ENCODE data around the gene PPP1R17. TPM values are rescaled to one million over a fixed set of nuclear protein-coding genes. Genes with fewer than 3 reads are reported as not detected.

The PPP1R17 gene
- total RNA-seq, 4 donors from 2014 or later, result not detected

GRCh38 chr7:31663072-31663471 is 23.9 kb upstream of the PPP1R17 start:
- no peaks in the 10 kb centered on the region for H3K36me3 ChIP-seq
- H3K27me3 ChIP-seq, result no peaks in the 10 kb centered on the region
- intact Hi-C loops (cut with DNase I; ENCODE audit: low total_unique reads), result no loop called here
- no peak overlapping the region for H3K27ac ChIP-seq
- no peaks in the 10 kb centered on the region for H3K4me1 ChIP-seq
- DNase-seq, result no peak
- no peak overlapping the region for H3K4me3 ChIP-seq
- no peaks in the 10 kb centered on the region for H3K9me3 ChIP-seq
- TF ChIP-seq CTCF (IDR thresholded peaks at IDR 0.05) (no peak), POLR2A (IDR thresholded peaks at IDR 0.05) (no peak)

GRCh38 chr7:31664890-31665289 is 22.1 kb upstream of the PPP1R17 start:
- TF ChIP-seq CTCF (IDR thresholded peaks at IDR 0.05) (no peak), POLR2A (IDR thresholded peaks at IDR 0.05) (no peak)
- H3K4me1 ChIP-seq, result no peaks in the 10 kb centered on the region
- intact Hi-C loops (cut with DNase I; ENCODE audit: low total_unique reads), result no loop called here
- no peak overlapping the region for H3K4me3 ChIP-seq
- no peaks in the 10 kb centered on the region for H3K36me3 ChIP-seq
- no peaks in the 10 kb centered on the region for H3K27me3 ChIP-seq
- no peaks in the 10 kb centered on the region for H3K9me3 ChIP-seq
- no peak for DNase-seq
- no peak overlapping the region for H3K27ac ChIP-seq

GRCh38 chr7:31665546-31665945 is 21.5 kb upstream of the PPP1R17 start:
- no peak for DNase-seq
- H3K27me3 ChIP-seq, result no peaks in the 10 kb centered on the region
- no peaks in the 10 kb centered on the region for H3K9me3 ChIP-seq
- no peak overlapping the region for H3K27ac ChIP-seq
- H3K36me3 ChIP-seq, result no peaks in the 10 kb centered on the region
- TF ChIP-seq CTCF (IDR thresholded peaks at IDR 0.05) (no peak), POLR2A (IDR thresholded peaks at IDR 0.05) (no peak)
- no peak overlapping the region for H3K4me3 ChIP-seq
- intact Hi-C loops (cut with DNase I; ENCODE audit: low total_unique reads), result no loop called here
- no peaks in the 10 kb centered on the region for H3K4me1 ChIP-seq

- Histone ChIP-seq H3K27me3 (no peaks in the 10 kb centered on the region), H3K36me3 (no peaks in the 10 kb centered on the region), H3K4me1 (no peaks in the 10 kb centered on the region), H3K9me3 (no peaks in the 10 kb centered on the region), H3K4me3 (no peak overlapping the region), H3K27ac (no peak overlapping the region)
- no peak for TF ChIP-seq POLR2A (IDR thresholded peaks at IDR 0.05)
- no peak for TF ChIP-seq CTCF (IDR thresholded peaks at IDR 0.05)
- intact Hi-C loops (cut with DNase I; ENCODE audit: low total_unique reads), result no loop called here
- DNase-seq, result no peak
Observed at GRCh38 chr7:31669461-31669860, 17.6 kb upstream of the PPP1R17 start.

- intact Hi-C loops (cut with DNase I; ENCODE audit: low total_unique reads), result no loop called here
- Histone ChIP-seq H3K36me3 (no peaks in the 10 kb centered on the region), H3K4me1 (no peaks in the 10 kb centered on the region), H3K27ac (no peak overlapping the region), H3K9me3 (no peaks in the 10 kb centered on the region), H3K4me3 (no peak overlapping the region), H3K27me3 (no peaks in the 10 kb centered on the region)
- no peak for DNase-seq
- TF ChIP-seq CTCF (IDR thresholded peaks at IDR 0.05) (no peak), POLR2A (IDR thresholded peaks at IDR 0.05) (no peak)
Observed at GRCh38 chr7:31679574-31680305, 7.3 kb upstream of the PPP1R17 start.
